22Rv1 (cell line): Measurements from ENCODE around the gene CCNL1.

Experiments used
- CTCF ChIP-seq: fragments of 450-650 bp; IDR thresholded peaks from 2 replicates; pipeline ENCODE4 v1.5.1; 2017; ENCODE audit warnings: mild to moderate bottlenecking
- ZFX ChIP-seq: fragments of 450-650 bp; IDR thresholded peaks from 2 replicates; pipeline ENCODE4 v1.6.1; 2017; ENCODE audit warnings: antibody characterized with exemption, borderline replicate concordance

GRCh38 chr3:157127831-157128767 lies 31.8 kb downstream of the CCNL1 start:
- no peak for TF ChIP-seq CTCF
- TF ChIP-seq ZFX: no peak
